ENCODE results near the gene OPN3.
"Not testable (repeated sequence)": the region's sequence is repeated elsewhere in the genome, so short reads cannot be mapped to it uniquely, and the experiment has no call there.

Gene OPN3

GRCh38 chr1:241640149-241640866 lies at the start of gene OPN3, which contains the start of gene CHML:
Gene OPN3, minus strand, starts transcription at chr1:241640369. Its CDS starts 115 bp downstream, at chr1:241640254.
Gene CHML, minus strand, starts transcription at chr1:241640369. Its CDS starts 4,603 bp downstream, at chr1:241635766.
- no peak for DNase-seq

- no peak for DNase-seq
Observed at GRCh38 chr1:241688940-241689368, 48.8 kb upstream of the OPN3 start.

GRCh38 chr1:241684108-241684507 lies 43.9 kb upstream of the OPN3 start:
- DNase-seq: no peak

GRCh38 chr1:241682921-241683320 lies 42.8 kb upstream of the OPN3 start:
- DNase-seq: no peak

GRCh38 chr1:241681861-241682448 lies 41.8 kb upstream of the OPN3 start:
- not testable (repeated sequence) for DNase-seq

- no peak for DNase-seq
Observed at GRCh38 chr1:241679961-241680360, 39.8 kb upstream of the OPN3 start.

- no peak for DNase-seq
Observed at GRCh38 chr1:241679404-241679803, 39.2 kb upstream of the OPN3 start.

GRCh38 chr1:241678536-241678935 lies 38.4 kb upstream of the OPN3 start:
- no peak for DNase-seq

GRCh38 chr1:241677201-241677600 lies 37.0 kb upstream of the OPN3 start:
- DNase-seq: no peak

GRCh38 chr1:241675983-241676382 lies 35.8 kb upstream of the OPN3 start:
- no peak for DNase-seq

- no peak for DNase-seq
Observed at GRCh38 chr1:241674805-241675384, 34.7 kb upstream of the OPN3 start.

GRCh38 chr1:241672301-241672700 lies 32.1 kb upstream of the OPN3 start:
- DNase-seq: no peak

- DNase-seq: no peak
Observed at GRCh38 chr1:241666419-241666818, 26.2 kb upstream of the OPN3 start.

GRCh38 chr1:241660424-241660972 lies 20.3 kb upstream of the OPN3 start:
- DNase-seq: no peak

- not testable (repeated sequence) for DNase-seq
Observed at GRCh38 chr1:241659016-241659415, 18.8 kb upstream of the OPN3 start.

GRCh38 chr1:241658081-241658793 lies 18.1 kb upstream of the OPN3 start:
- DNase-seq: no peak

GRCh38 chr1:241654641-241655040 lies 14.5 kb upstream of the OPN3 start:
- no peak for DNase-seq

GRCh38 chr1:241654019-241654418 lies 13.8 kb upstream of the OPN3 start:
- no peak for DNase-seq

- no peak for DNase-seq
Observed at GRCh38 chr1:241652012-241652411, 11.8 kb upstream of the OPN3 start, which contains the start of gene WDR64. Gene WDR64, plus strand, starts transcription at chr1:241652281. Its CDS starts 204 bp downstream, at chr1:241652485.

- no peak for DNase-seq
Observed at GRCh38 chr1:241648159-241648558, 8.0 kb upstream of the OPN3 start.

- no peak for DNase-seq
Observed at GRCh38 chr1:241647658-241648057, 7.5 kb upstream of the OPN3 start.

- DNase-seq: no peak
Observed at GRCh38 chr1:241646201-241646600, 6.0 kb upstream of the OPN3 start.

- DNase-seq: no peak
Observed at GRCh38 chr1:241645199-241645598, 5.0 kb upstream of the OPN3 start.
